ENCODE data around the gene PSME4. TPM values are rescaled to one million over a fixed set of nuclear protein-coding genes. Genes with fewer than 3 reads are reported as not detected.
A peak's percentile ranks its signal among the peaks of the same experiment; 100 is the strongest.

PSME4 gene
- total and polyA plus RNA-seq, 2 of the 13 experiments (the other 11 are each of a cell fraction or from before 2014, with no cell fraction given), result 52.1 to 77.8 TPM

GRCh38 chr2:53826587-53827397 is 144.0 kb downstream of the PSME4 start (continued):
- TF ChIP-seq HMGXB3 (CRISPR knock-in tag; IDR thresholded peaks at IDR 0.05; ENCODE audit: borderline replicate concordance), result peak; percentile 90
- TF ChIP-seq NFRKB (IDR thresholded peaks at IDR 0.05), result no peak
- TF ChIP-seq BHLHE40 (IDR thresholded peaks at IDR 0.05; ENCODE audit: low read length), result peak; percentile 83
- no peak for TF ChIP-seq ZNF839 (CRISPR knock-in tag; IDR thresholded peaks at IDR 0.05; ENCODE audit: borderline replicate concordance)
- TF ChIP-seq ZNF780A (CRISPR knock-in tag; IDR thresholded peaks at IDR 0.05), result no peak
- no peak for TF ChIP-seq ZNF225 (CRISPR knock-in tag; IDR thresholded peaks at IDR 0.05)
- no peak for TF ChIP-seq NPAS2 (CRISPR knock-in tag; IDR thresholded peaks at IDR 0.05; ENCODE audit: borderline replicate concordance)
- TF ChIP-seq NFE2L1 (CRISPR knock-in tag; IDR thresholded peaks at IDR 0.05; ENCODE audit: borderline replicate concordance), result no peak
- peak; percentile 87; the same call in 1 of the 2 replicates for TF ChIP-seq ZNF878 (CRISPR knock-in tag; IDR thresholded peaks at IDR 0.05)
- TF ChIP-seq ETV5 (CRISPR knock-in tag; IDR thresholded peaks at IDR 0.05; ENCODE audit: borderline replicate concordance), result peak; percentile 74
- TF ChIP-seq NFIC (IDR thresholded peaks at IDR 0.05; ENCODE audit: low read length), result peak; percentile 99
- TF ChIP-seq ZNF841 (CRISPR knock-in tag; IDR thresholded peaks at IDR 0.05; ENCODE audit: borderline replicate concordance), result no peak
- peak; percentile 99 for TF ChIP-seq ISL2 (CRISPR knock-in tag; IDR thresholded peaks at IDR 0.05)
- no peak for TF ChIP-seq SYNCRIP (IDR thresholded peaks at IDR 0.05; ENCODE audit: insufficient read depth, low read depth, low read length)
- peak; percentile 92 for TF ChIP-seq KAT8 (CRISPR knock-in tag; IDR thresholded peaks at IDR 0.05)
- peak; percentile 99 for TF ChIP-seq KDM4B (CRISPR knock-in tag; IDR thresholded peaks at IDR 0.05)
- peak; percentile 96 for TF ChIP-seq MED1 (CRISPR knock-in tag; IDR thresholded peaks at IDR 0.05)
- peak; percentile 99 for TF ChIP-seq FOXA3 (CRISPR knock-in tag; IDR thresholded peaks at IDR 0.05)
- peak; percentile 82; the same call in 1 of the 2 replicates for TF ChIP-seq BATF2 (CRISPR knock-in tag; IDR thresholded peaks at IDR 0.05)
- peak; percentile 93; the same call in 1 of the 2 replicates for TF ChIP-seq ZNF556 (CRISPR knock-in tag; IDR thresholded peaks at IDR 0.05; ENCODE audit: borderline replicate concordance)
- peak; percentile 79; the same call in 1 of the 2 replicates for TF ChIP-seq ZMYM3 (CRISPR knock-in tag; IDR thresholded peaks at IDR 0.05)
- TF ChIP-seq PHF20 (CRISPR knock-in tag; IDR thresholded peaks at IDR 0.05), result no peak
- no peak for TF ChIP-seq HIVEP1 (CRISPR knock-in tag; IDR thresholded peaks at IDR 0.05)
- no peak for TF ChIP-seq HNRNPUL1 (IDR thresholded peaks at IDR 0.05; ENCODE audit: low read depth, low read length)
- TF ChIP-seq KLF12 (CRISPR knock-in tag; IDR thresholded peaks at IDR 0.05; ENCODE audit: borderline replicate concordance), result no peak

Measured in HepG2 (cell line).